NB4 (cell line): ENCODE measurements around the gene COL4A1.

Experiments
- CTCF ChIP-seq: IDR thresholded peaks from one replicate; pipeline ENCODE4 v1.5.1; 2012; ENCODE audit warnings: low read depth, low read length
- MAX ChIP-seq: IDR thresholded peaks from 2 replicates; pipeline ENCODE4 v1.6.1; 2011; ENCODE audit warnings: low read depth, low read length
- MYC ChIP-seq: IDR thresholded peaks from 2 replicates; pipeline ENCODE4 v1.6.1; 2011; ENCODE audit warnings: low read depth, low read length
- POLR2A ChIP-seq: IDR thresholded peaks from 2 replicates; pipeline ENCODE4 v1.6.1; 2011; ENCODE audit warnings: mild to moderate bottlenecking; ENCODE audit not compliant: insufficient read length; ENCODE audit errors: extremely low read depth

DNA sequence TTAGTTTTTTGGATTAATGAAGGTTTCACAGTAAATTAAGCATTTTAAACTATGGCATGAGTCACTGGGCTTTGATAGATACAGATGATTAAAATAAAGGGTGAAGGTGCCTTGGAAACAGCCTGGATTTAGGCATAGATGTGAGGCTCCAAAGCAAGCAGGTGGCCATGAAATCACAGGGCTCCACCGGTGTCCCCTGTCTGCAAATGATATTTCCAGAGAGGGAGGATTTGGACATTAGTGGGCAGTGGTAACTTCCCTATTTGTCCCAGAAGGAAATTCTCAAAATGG lies 127.2 kb downstream of the COL4A1 start:
- TF ChIP-seq CTCF (no peak), POLR2A (no peak), MAX (no peak), MYC (no peak)
